HepG2 (cell line): ENCODE results near the gene RAC3. TPM values are rescaled to one million over a fixed set of nuclear protein-coding genes. Genes with fewer than 3 reads are reported as not detected.
A peak's percentile ranks its signal among the peaks of the same experiment; 100 is the strongest.

ENCODE experiments used
- ESRRA ChIP-seq: sonication (generic); formaldehyde crosslinking; IDR thresholded peaks from 2 replicates; pipeline ENCODE4 v1.5.1; 2020; ENCODE audit warnings: mild to moderate bottlenecking, low read depth, missing genetic modification reagents
- HDAC2 ChIP-seq: sonication (generic); formaldehyde crosslinking; IDR thresholded peaks from 2 replicates; pipeline ENCODE4 v1.4.0; 2020; ENCODE audit warnings: missing genetic modification reagents
- HDAC6 ChIP-seq: fragments of 200-600 bp; sonication (generic); IDR thresholded peaks from 2 replicates; pipeline ENCODE4 v1.7.0; 2017; ENCODE audit warnings: mild to moderate bottlenecking, antibody characterized with exemption, low read length, low read depth
- HNRNPUL1 ChIP-seq: fragments of 200-400 bp; formaldehyde crosslinking; IDR thresholded peaks from 2 replicates; pipeline ENCODE4 v1.6.1; 2017; ENCODE audit warnings: low read depth, mild to moderate bottlenecking, low read length, moderate library complexity
- HOXA9 ChIP-seq: sonication (generic); formaldehyde crosslinking; IDR thresholded peaks from 2 replicates; pipeline ENCODE4 v1.8.1; 2022; ENCODE audit warnings: missing genetic modification reagents, mild to moderate bottlenecking, moderate library complexity, borderline replicate concordance
- KLF11 ChIP-seq: IDR thresholded peaks from 2 replicates; pipeline ENCODE4 v1.6.1; 2016; ENCODE audit warnings: missing compliant biosample characterization
- KLF12 ChIP-seq: sonication (generic); formaldehyde crosslinking; IDR thresholded peaks from 2 replicates; pipeline ENCODE4 v1.4.0; 2020; ENCODE audit warnings: missing genetic modification reagents, borderline replicate concordance
- MBNL3 ChIP-seq: fragments of 250-450 bp; sonication (Bioruptor Pico); conservative IDR thresholded peaks from 2 replicates; pipeline ENCODE4 v1.8.0; 2022; ENCODE audit warnings: mild to moderate bottlenecking, inconsistent platforms
- NPAS2 ChIP-seq: sonication (generic); formaldehyde crosslinking; IDR thresholded peaks from 2 replicates; pipeline ENCODE4 v1.8.0; 2022; ENCODE audit warnings: mild to moderate bottlenecking, missing genetic modification reagents, borderline replicate concordance
- NRL ChIP-seq: sonication (generic); formaldehyde crosslinking; IDR thresholded peaks from 2 replicates; pipeline ENCODE4 v1.5.0; 2020; ENCODE audit warnings: missing genetic modification reagents, mild to moderate bottlenecking, moderate library complexity, borderline replicate concordance
- PRDM15 ChIP-seq: sonication (generic); formaldehyde crosslinking; IDR thresholded peaks from 2 replicates; pipeline ENCODE4 v1.4.0; 2020; ENCODE audit warnings: missing genetic modification reagents
- REL ChIP-seq: sonication (generic); formaldehyde crosslinking; conservative IDR thresholded peaks from 2 replicates; pipeline ENCODE4 v1.8.0; 2022; ENCODE audit warnings: mild to moderate bottlenecking, missing genetic modification reagents, moderate library complexity
- SNAI1 ChIP-seq: sonication (generic); formaldehyde crosslinking; IDR thresholded peaks from 2 replicates; pipeline ENCODE4 v1.5.0; 2020; ENCODE audit warnings: mild to moderate bottlenecking, missing genetic modification reagents, borderline replicate concordance
- TBP ChIP-seq: sonication (generic); formaldehyde crosslinking; IDR thresholded peaks from 2 replicates; pipeline ENCODE4 v1.5.0; 2020; ENCODE audit warnings: missing genetic modification reagents
- TFDP2 ChIP-seq: sonication (generic); formaldehyde crosslinking; IDR thresholded peaks from 2 replicates; pipeline ENCODE4 v1.4.0; 2020; ENCODE audit warnings: missing genetic modification reagents
- ZBTB20 ChIP-seq: sonication (generic); formaldehyde crosslinking; IDR thresholded peaks from 2 replicates; pipeline ENCODE4 v1.8.1; 2023; ENCODE audit warnings: missing genetic modification reagents, low read depth, mild to moderate bottlenecking, borderline replicate concordance
- ZFP82 ChIP-seq: sonication (generic); formaldehyde crosslinking; IDR thresholded peaks from 2 replicates; pipeline ENCODE4 v1.5.1; 2020; ENCODE audit warnings: mild to moderate bottlenecking, missing genetic modification reagents, borderline replicate concordance
- ZNF530 ChIP-seq: sonication (generic); formaldehyde crosslinking; IDR thresholded peaks from 2 replicates; pipeline ENCODE4 v1.5.0; 2020; ENCODE audit warnings: low read depth, mild to moderate bottlenecking, missing genetic modification reagents
- ZNF614 ChIP-seq: IDR thresholded peaks from 2 replicates; pipeline ENCODE4 v1.6.1; 2018; ENCODE audit warnings: missing biosample characterization, missing genetic modification reagents, inconsistent platforms, borderline replicate concordance
- ZNF704 ChIP-seq: sonication (generic); formaldehyde crosslinking; IDR thresholded peaks from 2 replicates; pipeline ENCODE4 v1.8.1; 2023; ENCODE audit warnings: mild to moderate bottlenecking, inconsistent platforms, moderate library complexity, missing genetic modification reagents, borderline replicate concordance
- ZNF792 ChIP-seq: IDR thresholded peaks from 2 replicates; pipeline ENCODE4 v1.6.1; 2016
- ZSCAN22 ChIP-seq: sonication (generic); formaldehyde crosslinking; IDR thresholded peaks from 2 replicates; pipeline ENCODE4 v1.4.0; 2020; ENCODE audit warnings: mild to moderate bottlenecking, missing genetic modification reagents
- polyA plus RNA-seq, 8 experiments: library from polyadenylated mRNA; depleted of rRNA in 3 of 8; stranded (reverse) in 7 of 8; unstranded in 1 of 8; fragments of >200 nt; fragmentation: Illumina TruSeq in 4 of 8; extraction: Trizol in 4 of 8; gene quantifications; 2 replicates each; pipeline versions ENCODE4 v1.2.1 to v1.2.3, GENCODE V29; 2011 to 2016; ENCODE audit warnings: low read depth in 4 of 8, missing spikeins in 1 of 8, mixed read lengths in 1 of 8; ENCODE audit not compliant: insufficient read depth in 1 of 8
- total RNA-seq, 5 experiments: library from RNA; depleted of rRNA; stranded (reverse); fragments of >200 nt; fragmentation: Illumina TruSeq; extraction: Trizol; gene quantifications; 2 replicates each; pipeline ENCODE4 v1.2.3, GENCODE V29; 2016; ENCODE audit warnings: low read depth in 1 of 5

Gene RAC3
- total and polyA plus RNA-seq, 2 of the 13 experiments (the other 11 are each of a cell fraction or from before 2014, with no cell fraction given) = 10.5 to 21.3 TPM

GRCh38 chr17:81994593-81995462 lies 36.6 kb upstream of the RAC3 start (continued):
- TF ChIP-seq TBP (no peak), HOXA9 (CRISPR knock-in tag) (no peak), ZFP82 (CRISPR knock-in tag) (peak; percentile 93), KLF11 (CRISPR knock-in tag) (peak; percentile 24; the same call in 1 of the 2 replicates), HNRNPUL1 (no peak), HDAC6 (no peak), ZNF614 (CRISPR knock-in tag) (peak; percentile 19; the same call in 1 of the 2 replicates), HDAC2 (CRISPR knock-in tag) (no peak; the same call in none of the 2 replicates), ESRRA (no peak), ZBTB20 (CRISPR knock-in tag) (0 out of 2 replicates have a peak, but pooled peaks have one; percentile 6), PRDM15 (CRISPR knock-in tag) (peak; percentile 76; the same call in 1 of the 2 replicates), NPAS2 (CRISPR knock-in tag) (no peak), MBNL3 (no peak), SNAI1 (CRISPR knock-in tag) (no peak), KLF12 (CRISPR knock-in tag) (peak; percentile 63; the same call in 1 of the 2 replicates), ZNF792 (CRISPR knock-in tag) (peak; percentile 34; the same call in 1 of the 2 replicates), ZNF704 (no peak), ZNF530 (CRISPR knock-in tag) (0 out of 2 replicates have a peak, but pooled peaks have one; percentile 79), REL (CRISPR knock-in tag) (peak; percentile 57; the same call in 1 of the 2 replicates), ZSCAN22 (no peak; the same call in 1 of the 2 replicates), NRL (peak; percentile 59; the same call in 1 of the 2 replicates), TFDP2 (CRISPR knock-in tag) (peak; percentile 53)
